ENCODE results near the gene ANKS3.

DNA sequence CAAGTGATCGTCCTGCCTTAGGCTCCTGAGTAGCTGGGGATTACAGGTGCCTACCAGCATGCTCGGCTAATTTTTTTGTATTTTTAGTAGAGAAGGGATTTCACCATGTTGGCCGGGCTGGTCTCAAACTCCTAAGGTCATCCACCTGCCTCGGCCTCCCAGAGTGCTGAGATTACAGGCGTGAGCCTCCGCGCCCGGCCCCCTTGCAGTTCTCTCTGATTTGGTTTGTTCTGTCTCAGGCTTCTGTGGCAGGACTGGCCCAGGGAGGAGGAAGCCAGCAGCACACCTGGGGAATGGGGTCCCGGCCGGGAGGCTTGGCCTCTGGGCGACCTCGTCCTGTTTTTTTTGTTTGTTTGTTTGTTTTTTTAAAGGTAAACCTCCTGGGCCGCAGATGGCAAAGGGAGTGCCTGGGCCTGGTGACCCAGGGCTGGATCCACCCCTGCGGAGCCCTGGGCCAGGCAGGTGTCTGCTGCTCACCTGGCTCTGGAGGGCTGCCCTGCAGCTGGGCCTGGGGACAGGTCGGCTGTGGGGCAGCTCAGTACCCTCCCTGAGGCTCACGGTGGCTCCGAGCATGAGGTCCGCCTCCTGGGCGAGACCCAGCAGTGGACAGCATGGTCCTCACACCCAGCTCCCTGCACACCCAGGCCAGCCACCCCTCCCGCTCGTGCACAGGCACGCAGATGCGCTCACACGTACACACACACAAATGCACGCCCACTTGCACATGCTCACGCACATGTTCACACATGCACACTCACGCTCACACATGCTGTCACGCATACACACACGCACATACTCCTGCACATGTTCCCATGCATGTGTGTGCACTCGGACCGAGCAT, 44.0 kb downstream of the ANKS3 start:
- TF ChIP-seq, protein P1, sequence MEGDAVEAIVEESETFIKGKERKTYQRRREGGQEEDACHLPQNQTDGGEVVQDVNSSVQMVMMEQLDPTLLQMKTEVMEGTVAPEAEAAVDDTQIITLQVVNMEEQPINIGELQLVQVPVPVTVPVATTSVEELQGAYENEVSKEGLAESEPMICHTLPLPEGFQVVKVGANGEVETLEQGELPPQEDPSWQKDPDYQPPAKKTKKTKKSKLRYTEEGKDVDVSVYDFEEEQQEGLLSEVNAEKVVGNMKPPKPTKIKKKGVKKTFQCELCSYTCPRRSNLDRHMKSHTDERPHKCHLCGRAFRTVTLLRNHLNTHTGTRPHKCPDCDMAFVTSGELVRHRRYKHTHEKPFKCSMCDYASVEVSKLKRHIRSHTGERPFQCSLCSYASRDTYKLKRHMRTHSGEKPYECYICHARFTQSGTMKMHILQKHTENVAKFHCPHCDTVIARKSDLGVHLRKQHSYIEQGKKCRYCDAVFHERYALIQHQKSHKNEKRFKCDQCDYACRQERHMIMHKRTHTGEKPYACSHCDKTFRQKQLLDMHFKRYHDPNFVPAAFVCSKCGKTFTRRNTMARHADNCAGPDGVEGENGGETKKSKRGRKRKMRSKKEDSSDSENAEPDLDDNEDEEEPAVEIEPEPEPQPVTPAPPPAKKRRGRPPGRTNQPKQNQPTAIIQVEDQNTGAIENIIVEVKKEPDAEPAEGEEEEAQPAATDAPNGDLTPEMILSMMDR (conservative IDR thresholded peaks at IDR 0.05) = no peak
- TF ChIP-seq ZFX (IDR thresholded peaks at IDR 0.05) = no peak

Measured in C4-2B (cell line).